NCI-H128 (cell line): Measurements from ENCODE around the gene PAF1.

ENCODE experiments used
- DNase-seq: peaks from one replicate; lab custom pipeline; 2025; ENCODE audit not compliant: unreplicated experiment; lab: John Stamatoyannopoulos, UW

The PAF1 gene

DNA sequence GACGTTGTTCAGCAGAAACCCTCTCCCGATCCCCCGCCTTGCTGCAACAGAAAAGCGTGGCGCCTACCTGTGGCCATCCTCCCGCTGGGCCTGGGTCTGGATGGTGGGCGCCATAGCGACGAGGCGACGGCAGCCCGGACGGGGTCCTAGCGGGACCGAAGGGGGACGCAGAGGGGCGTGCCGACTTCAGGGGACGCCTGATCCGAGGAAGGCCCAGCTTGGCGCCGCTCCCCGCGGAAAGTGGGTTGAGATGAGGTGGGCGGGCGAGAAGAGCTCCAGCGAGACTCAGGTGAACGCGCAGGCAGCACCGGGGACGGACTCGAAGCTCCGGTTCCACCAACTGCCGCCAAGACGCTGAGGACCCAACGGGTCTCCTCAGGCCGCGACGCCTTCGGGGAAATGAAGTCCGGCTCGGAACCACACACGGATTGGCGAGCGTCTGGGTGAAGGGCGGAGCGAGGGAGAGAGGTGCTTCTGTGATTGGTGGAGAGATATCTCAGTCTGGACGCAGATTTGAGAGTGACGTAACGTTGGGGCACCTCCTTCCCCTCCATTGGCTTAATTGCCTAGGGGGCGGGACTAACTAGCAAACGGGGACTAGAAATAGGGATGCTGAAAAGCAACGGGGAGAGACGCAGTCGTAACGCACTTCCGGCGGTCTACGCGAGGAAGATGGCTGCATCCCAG lies at the start of gene PAF1, which contains the start of gene MED29:
Gene PAF1 (minus strand): TSS at position 356 of the 687 bp plus-strand sequence. CDS start 242 bp downstream, at position 114.
Gene MED29 (plus strand): TSS at position 628 of the 687 bp plus-strand sequence. CDS start 45 bp downstream, at position 673.
- DNase-seq: peak; percentile 98

- no peak for DNase-seq
Measured at GRCh38 chr19:39438270-39438934, 47.5 kb upstream of the PAF1 start.

GRCh38 chr19:39436350-39436716 lies 45.4 kb upstream of the PAF1 start:
- DNase-seq: no peak

DNA sequence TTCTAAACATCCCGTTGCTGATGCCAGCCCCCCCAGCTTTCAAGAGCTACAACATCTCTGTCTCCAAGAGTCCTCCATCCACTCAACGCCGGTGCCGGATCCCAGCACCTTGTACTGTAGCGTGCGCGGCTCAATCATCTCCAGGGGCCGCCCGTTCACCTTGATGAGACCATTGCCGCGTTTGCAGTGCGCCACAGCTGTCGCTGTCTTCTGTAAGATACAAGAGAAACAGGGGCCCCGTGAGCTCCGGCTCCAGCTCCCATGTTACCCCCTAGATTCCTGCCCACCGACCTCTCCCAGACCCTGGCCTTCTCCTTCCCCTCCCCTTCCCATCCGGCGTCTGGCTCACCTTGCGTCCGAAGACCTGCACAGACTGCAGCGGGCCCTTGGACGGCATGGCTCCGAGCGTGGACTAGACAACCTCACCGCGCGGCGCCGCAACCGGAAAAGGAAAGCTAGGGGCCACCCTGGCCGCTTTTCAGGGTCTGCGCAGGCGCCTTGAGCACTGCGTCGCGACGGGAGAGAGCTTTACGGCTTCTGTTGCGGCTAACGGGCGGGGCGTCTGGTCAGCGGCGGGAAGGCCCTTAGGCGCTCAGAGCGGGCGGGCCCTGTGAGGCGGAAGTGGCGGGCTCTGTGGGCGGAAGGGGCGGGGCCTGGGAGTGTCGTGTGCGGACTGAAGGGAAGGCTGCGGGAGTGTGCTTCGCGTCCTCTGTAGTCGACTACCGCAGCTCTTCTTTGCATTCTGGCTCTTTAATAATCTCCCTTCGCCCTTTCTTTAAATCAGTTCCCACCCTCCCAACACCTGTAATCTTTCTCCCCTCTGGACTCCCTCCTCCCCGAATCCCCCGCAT lies 44.8 kb upstream of the PAF1 start, which contains the start of gene RPS16:
Gene RPS16 (minus strand): TSS at position 451 of the 851 bp plus-strand sequence. CDS start 54 bp downstream, at position 397.
- peak; percentile 97 for DNase-seq

DNA sequence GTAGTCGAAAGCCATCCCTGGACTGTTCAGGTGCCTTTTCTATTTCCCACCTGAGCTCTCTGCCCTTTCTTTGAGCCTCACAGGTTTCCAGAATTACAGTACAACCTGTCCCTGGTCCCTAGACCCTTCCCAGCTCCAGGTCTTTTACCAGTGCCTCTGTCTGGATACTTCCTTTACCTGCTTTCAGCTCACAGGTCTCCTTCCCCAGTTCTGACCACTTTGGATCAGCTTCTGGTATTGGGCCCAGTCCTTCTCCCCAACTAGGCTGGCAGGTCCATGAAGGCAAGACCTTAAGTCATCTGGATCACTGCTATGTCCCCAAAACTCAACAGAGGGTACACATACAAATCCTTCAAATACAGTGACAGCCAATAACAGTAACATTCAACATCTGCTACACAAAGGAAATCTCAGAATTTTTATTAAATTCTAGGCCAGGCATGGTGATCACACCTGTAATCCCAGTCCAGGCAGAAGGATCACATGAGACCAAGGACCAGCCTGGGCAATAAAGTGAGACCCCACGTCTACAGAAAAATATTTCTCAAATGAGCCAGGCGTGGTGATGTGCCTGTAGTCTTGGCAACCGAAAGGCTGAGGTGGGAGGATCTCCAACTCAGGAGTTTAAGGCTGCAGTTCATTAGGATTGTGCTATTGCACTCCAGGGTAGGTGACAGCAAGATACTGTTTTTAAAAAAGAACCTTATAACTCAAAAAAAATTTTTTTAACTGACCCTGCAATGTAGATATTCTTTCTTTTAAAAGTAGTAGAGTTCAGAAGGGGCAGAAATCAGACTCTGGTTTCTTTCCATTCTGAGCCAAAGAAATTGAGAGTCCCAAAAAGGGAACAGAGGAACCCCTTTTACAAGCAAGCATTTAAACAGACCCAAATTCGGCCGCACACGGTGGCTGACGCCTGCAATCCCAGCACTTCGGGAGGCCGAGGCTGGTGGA lies 43.5 kb upstream of the PAF1 start:
- no peak for DNase-seq

- DNase-seq: no peak
Measured at GRCh38 chr19:39433480-39434079, 42.7 kb upstream of the PAF1 start.

- DNase-seq: no peak
Measured at GRCh38 chr19:39432677-39433025, 41.7 kb upstream of the PAF1 start.

- no peak for DNase-seq
Measured at GRCh38 chr19:39430675-39431593, 40.0 kb upstream of the PAF1 start.

- no peak for DNase-seq
Measured at GRCh38 chr19:39428283-39429112, 37.6 kb upstream of the PAF1 start.

GRCh38 chr19:39427707-39428106 lies 36.8 kb upstream of the PAF1 start:
- no peak for DNase-seq

DNA sequence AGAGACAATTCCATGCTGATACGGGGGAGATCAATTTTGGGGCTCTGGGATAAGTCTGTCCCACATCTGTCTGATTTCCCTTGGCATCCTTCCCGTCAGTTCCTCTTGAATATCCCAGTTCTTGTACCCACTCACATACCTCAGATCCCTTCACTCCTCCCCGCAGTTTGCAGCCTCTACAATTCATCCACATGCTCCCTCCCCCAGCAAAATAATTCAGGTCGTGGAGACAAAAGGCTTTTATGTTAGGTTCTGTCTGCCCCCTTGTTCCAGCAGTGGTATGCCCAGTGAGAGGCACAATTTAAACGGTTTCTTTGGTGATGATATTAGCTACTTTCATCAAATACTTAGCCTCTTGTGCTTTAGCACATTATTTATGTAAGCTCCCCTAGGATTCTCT lies 35.3 kb upstream of the PAF1 start:
- DNase-seq: no peak

GRCh38 chr19:39425744-39426143 lies 34.8 kb upstream of the PAF1 start:
- no peak for DNase-seq

DNA sequence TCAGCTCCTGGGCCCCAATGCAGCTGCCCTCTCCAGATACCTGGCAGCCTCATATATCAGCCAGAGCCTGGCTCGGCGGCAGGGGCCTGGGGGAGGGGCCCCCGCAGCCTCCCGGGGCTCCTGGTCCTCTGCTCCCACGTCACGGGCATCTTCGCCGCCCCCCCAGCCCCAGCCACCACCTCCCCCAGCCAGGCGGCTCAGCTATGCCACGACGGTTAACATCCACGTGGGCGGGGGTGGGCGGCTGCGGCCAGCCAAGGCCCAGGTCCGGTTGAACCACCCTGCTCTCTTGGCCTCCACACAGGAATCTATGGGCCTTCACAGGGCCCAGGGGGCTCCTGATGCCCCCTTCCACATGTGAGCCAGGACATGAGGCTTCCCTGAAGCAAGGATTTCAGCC lies 34.0 kb upstream of the PAF1 start:
- DNase-seq: no peak

- no peak for DNase-seq
Measured at GRCh38 chr19:39423258-39424086, 32.6 kb upstream of the PAF1 start.

DNA sequence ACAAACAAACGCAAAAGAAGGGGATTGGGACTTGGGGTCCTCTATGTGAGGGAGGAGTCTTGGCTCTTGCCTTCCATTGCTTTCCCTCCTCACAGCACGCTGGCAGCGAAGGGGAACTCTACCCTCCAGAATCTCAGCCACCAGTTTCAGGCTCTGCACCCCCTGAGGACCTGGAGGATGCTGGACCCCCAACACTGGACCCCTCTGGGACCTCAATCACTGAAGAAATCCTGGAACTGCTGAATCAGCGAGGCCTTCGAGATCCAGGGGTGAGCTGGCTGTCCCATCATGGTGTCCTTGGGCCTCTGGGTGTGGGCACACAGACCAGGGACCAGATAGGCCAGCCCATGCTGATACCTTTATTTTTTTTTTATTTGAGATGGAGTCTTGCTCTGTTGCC lies 31.1 kb upstream of the PAF1 start:
- no peak for DNase-seq

- DNase-seq: no peak
Measured at GRCh38 chr19:39420769-39421168, 29.9 kb upstream of the PAF1 start.

- no peak for DNase-seq
Measured at GRCh38 chr19:39419003-39419402, 28.1 kb upstream of the PAF1 start.
